HepG2 (cell line): Measurements from ENCODE around the gene DGKB. TPM values are rescaled to one million over a fixed set of nuclear protein-coding genes. Genes with fewer than 3 reads are reported as not detected.

Experiments used
- ATAC-seq: fragments of 200-7000 bp; cut with Tn5 transposase; 3 replicates; pipeline ENCODE4 v1.9.1; 2020; ENCODE audit warnings: mild to moderate bottlenecking, moderate library complexity
- BruUV-seq: library from RNA; stranded (reverse); fragments of 400-500 nt; replicated peaks from 2 replicates; lab custom pipeline; 2021; lab: Mats Ljungman, UMichigan
- CTCF ChIA-PET: fragments of 300-600 bp; formaldehyde crosslinking; extraction: SDS; loops from one replicate; lab custom pipeline; 2021; ENCODE audit warnings: low total read pairs, inconsistent platforms, low intra/inter-chr PET ratio; lab: Yijun Ruan, JAX
- POLR2A ChIA-PET: fragments of 350-600 bp; sonication (Branson Sonifier 250); formaldehyde crosslinking; loops from one replicate; lab custom pipeline; 2020; ENCODE audit warnings: antibody characterized with exemption, inconsistent platforms; lab: Yijun Ruan, JAX
- DNase-seq: peaks from one replicate; pipeline ENCODE4 v3.0.0-alpha.2; 2015; ENCODE audit warnings: low spot score
- FAIRE-seq: peaks from 3 replicates; lab custom pipeline; 2011; peaks lifted over from hg19 to GRCh38; lab: Jason Lieb, UNC
- H2AFZ ChIP-seq: one replicate; pipeline ENCODE4 v1.6.1; 2011; ENCODE audit warnings: low read length, inconsistent platforms
- H3K27ac ChIP-seq: fragments of 300-600 bp; 3 replicates; pipeline ENCODE4 v1.8.0; 2011; ENCODE audit warnings: mixed run types, mild to moderate bottlenecking, mixed read lengths, low read length, inconsistent platforms; ENCODE audit not compliant: insufficient read depth; ENCODE audit errors: extremely low read length
- H3K27me3 ChIP-seq, 2 experiments: fragments of 200-600 bp in 1 of 2; 2 replicates in 1 of 2; 3 replicates in 1 of 2; pipeline versions ENCODE4 v1.6.0 to v1.8.0; 2011; ENCODE audit warnings: low read length in 2 of 2, mild to moderate bottlenecking in 2 of 2, moderate library complexity in 2 of 2, inconsistent platforms in 1 of 2; ENCODE audit not compliant: insufficient read depth in 2 of 2, control insufficient read depth in 1 of 2
- H3K36me3 ChIP-seq, 2 experiments: fragments of 200-600 bp in 1 of 2; replicated peaks in 1 of 2; 2 replicates in 1 of 2; 3 replicates in 1 of 2; pipeline versions ENCODE4 v1.5.1 to v1.8.0; 2011; ENCODE audit warnings: low read length in 2 of 2, inconsistent platforms in 1 of 2; ENCODE audit not compliant: insufficient read depth in 2 of 2, control insufficient read depth in 1 of 2
- H3K4me1 ChIP-seq: 2 replicates; pipeline ENCODE4 v1.5.1; 2012; ENCODE audit warnings: low read length, inconsistent platforms; ENCODE audit not compliant: insufficient read depth
- H3K4me2 ChIP-seq: 2 replicates; pipeline ENCODE4 v1.6.0; 2011; ENCODE audit warnings: low read depth, low read length, inconsistent platforms
- H3K4me3 ChIP-seq, 3 experiments: fragments of 200-600 bp in 1 of 3; sonication (generic), shearing (Covaris generic) in 1 of 3; replicated peaks in 1 of 3; 2 replicates each; pipeline ENCODE4 v1.5.1; 2011 to 2016; ENCODE audit warnings: low read length in 3 of 3, inconsistent platforms in 2 of 3, low read depth in 2 of 3, mild to moderate bottlenecking in 2 of 3, control low read depth in 1 of 3, mixed read lengths in 1 of 3; ENCODE audit not compliant: insufficient read depth in 1 of 3
- H3K79me2 ChIP-seq: one replicate; pipeline ENCODE4 v1.6.1; 2011; ENCODE audit warnings: low read length, inconsistent platforms; ENCODE audit not compliant: insufficient read depth
- H3K9ac ChIP-seq: 2 replicates; pipeline ENCODE4 v1.6.0; 2011; ENCODE audit warnings: mild to moderate bottlenecking, low read depth, low read length, inconsistent platforms; ENCODE audit not compliant: insufficient read depth
- H3K9me3 ChIP-seq: 2 replicates; pipeline ENCODE4 v1.5.1; 2012; ENCODE audit warnings: mild to moderate bottlenecking, low read length
- H4K20me1 ChIP-seq: 2 replicates; pipeline ENCODE4 v1.6.0; 2011; ENCODE audit warnings: inconsistent platforms, mild to moderate bottlenecking, low read length, moderate library complexity; ENCODE audit not compliant: insufficient read depth
- ETV6 ChIP-seq: sonication (generic); formaldehyde crosslinking; conservative IDR thresholded peaks from 2 replicates; pipeline ENCODE4 v1.4.0; 2020; ENCODE audit warnings: missing genetic modification reagents
- FLYWCH1 ChIP-seq: sonication (generic); formaldehyde crosslinking; IDR thresholded peaks from 2 replicates; pipeline ENCODE4 v1.8.1; 2023; ENCODE audit warnings: mild to moderate bottlenecking, missing genetic modification reagents
- HNF4A ChIP-seq: sonication (generic); formaldehyde crosslinking; IDR thresholded peaks from 2 replicates; pipeline ENCODE4 v1.4.0; 2020; ENCODE audit warnings: missing genetic modification reagents
- HNRNPL ChIP-seq: fragments of 200-400 bp; formaldehyde crosslinking; IDR thresholded peaks from 2 replicates; pipeline ENCODE4 v1.6.1; 2017; ENCODE audit warnings: mild to moderate bottlenecking, low read depth, low read length
- IRX3 ChIP-seq: sonication (generic); formaldehyde crosslinking; IDR thresholded peaks from 2 replicates; pipeline ENCODE4 v1.8.1; 2023; ENCODE audit warnings: mild to moderate bottlenecking, low read depth, missing genetic modification reagents, borderline replicate concordance
- JUN ChIP-seq: sonication (generic); formaldehyde crosslinking; IDR thresholded peaks from 2 replicates; pipeline ENCODE4 v1.4.0; 2020; ENCODE audit warnings: mild to moderate bottlenecking, missing genetic modification reagents
- MYNN ChIP-seq: sonication (generic); formaldehyde crosslinking; IDR thresholded peaks from 2 replicates; pipeline ENCODE4 v1.4.0; 2020; ENCODE audit warnings: mild to moderate bottlenecking, low read depth, missing genetic modification reagents
- POGZ ChIP-seq: sonication (generic); formaldehyde crosslinking; IDR thresholded peaks from 2 replicates; pipeline ENCODE4 v1.4.0; 2020; ENCODE audit warnings: mild to moderate bottlenecking, missing genetic modification reagents
- PRPF4 ChIP-seq: fragments of 200-400 bp; formaldehyde crosslinking; IDR thresholded peaks from 2 replicates; pipeline ENCODE4 v1.6.1; 2016; ENCODE audit warnings: low read length, low read depth; ENCODE audit not compliant: poor library complexity, severe bottlenecking
- RNF2 ChIP-seq: fragments of 450-650 bp; conservative IDR thresholded peaks from 2 replicates; pipeline ENCODE4 v1.6.1; 2016; ENCODE audit warnings: low read depth
- SRY ChIP-seq: sonication (generic); formaldehyde crosslinking; IDR thresholded peaks from 2 replicates; pipeline ENCODE4 v1.8.0; 2022; ENCODE audit warnings: mild to moderate bottlenecking, missing genetic modification reagents
- TMF1 ChIP-seq: sonication (generic); formaldehyde crosslinking; IDR thresholded peaks from 2 replicates; pipeline ENCODE4 v1.8.1; 2022; ENCODE audit warnings: low read depth, missing genetic modification reagents
- TOE1 ChIP-seq: sonication (generic); formaldehyde crosslinking; IDR thresholded peaks from 2 replicates; pipeline ENCODE4 v1.4.0; 2020; ENCODE audit warnings: mild to moderate bottlenecking, missing genetic modification reagents
- TP53 ChIP-seq: sonication (generic); formaldehyde crosslinking; conservative IDR thresholded peaks from 2 replicates; pipeline ENCODE4 v1.4.0; 2020; ENCODE audit warnings: missing genetic modification reagents
- ZBTB3 ChIP-seq: sonication (generic); formaldehyde crosslinking; IDR thresholded peaks from 2 replicates; pipeline ENCODE4 v1.4.0; 2020; ENCODE audit warnings: low read depth, mild to moderate bottlenecking, moderate library complexity, missing genetic modification reagents, borderline replicate concordance
- ZNF136 ChIP-seq: sonication (generic); formaldehyde crosslinking; IDR thresholded peaks from 2 replicates; pipeline ENCODE4 v1.8.1; 2022; ENCODE audit warnings: low read depth, mild to moderate bottlenecking, moderate library complexity, missing genetic modification reagents
- ZNF543 ChIP-seq: sonication (generic); formaldehyde crosslinking; IDR thresholded peaks from 2 replicates; pipeline ENCODE4 v1.4.0; 2020; ENCODE audit warnings: mild to moderate bottlenecking, missing genetic modification reagents
- ZNF569 ChIP-seq: sonication (generic); formaldehyde crosslinking; IDR thresholded peaks from 2 replicates; pipeline ENCODE4 v1.5.0; 2020; ENCODE audit warnings: mild to moderate bottlenecking, missing genetic modification reagents, moderate library complexity, borderline replicate concordance
- WGBS: methylation state at CpG from one replicate; pipeline ENCODE4 v1.1.6; 2017; ENCODE audit warnings: low lambda C conversion rate; 5-methylcytosine and 5-hydroxymethylcytosine counted together
- in situ Hi-C: cut with HindIII; loops from 2 replicates; pipeline ENCODE4 v1.10.0; 2017; ENCODE audit warnings: low pct_unique_long_range_greater_than_20kb; ENCODE audit not compliant: extremely low pct_ligation_motif_present
- intact Hi-C: fragments of 100-400 bp; cut with micrococcal nuclease; formaldehyde crosslinking; loops from one replicate; pipeline ENCODE4 v1.10.0; 2022; ENCODE audit not compliant: unreplicated experiment
- polyA plus RNA-seq, 8 experiments: library from polyadenylated mRNA; depleted of rRNA in 3 of 8; stranded (reverse) in 7 of 8; unstranded in 1 of 8; fragments of >200 nt; fragmentation: Illumina TruSeq in 4 of 8; extraction: Trizol in 4 of 8; gene quantifications; 2 replicates each; pipeline versions ENCODE4 v1.2.1 to v1.2.3, GENCODE V29; 2011 to 2016; ENCODE audit warnings: low read depth in 4 of 8, missing spikeins in 1 of 8, mixed read lengths in 1 of 8; ENCODE audit not compliant: insufficient read depth in 1 of 8
- total RNA-seq, 5 experiments: library from RNA; depleted of rRNA; stranded (reverse); fragments of >200 nt; fragmentation: Illumina TruSeq; extraction: Trizol; gene quantifications; 2 replicates each; pipeline ENCODE4 v1.2.3, GENCODE V29; 2016; ENCODE audit warnings: low read depth in 1 of 5
- TF ChIP-seq, protein P1 (sequence below): sonication (generic); formaldehyde crosslinking; IDR thresholded peaks from 2 replicates; pipeline ENCODE4 v1.9.0; 2021; ENCODE audit warnings: missing genetic modification reagents, borderline replicate concordance

Gene DGKB
- total and polyA plus RNA-seq, 2 of the 13 experiments (the other 11 are each of a cell fraction or from before 2014, with no cell fraction given) = not detected

DNA sequence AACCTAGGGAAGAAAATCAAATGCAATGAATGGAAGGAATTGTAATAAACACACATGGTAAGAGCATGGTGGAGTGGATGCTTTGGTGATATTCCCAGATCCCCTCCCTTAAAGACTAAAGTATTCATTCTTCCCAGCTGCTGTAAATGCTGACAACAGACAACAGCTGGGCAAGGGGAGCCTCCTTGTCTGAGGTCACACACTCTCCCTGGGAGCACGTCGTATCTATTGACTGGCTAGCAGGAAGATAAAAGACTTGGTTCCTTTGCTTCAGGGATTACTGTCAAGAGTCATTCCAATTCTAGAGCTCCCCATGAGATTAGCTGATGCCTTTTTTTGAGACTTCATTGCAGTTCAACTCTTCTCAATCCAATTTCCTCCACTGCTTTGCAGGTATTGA lies 469.6 kb downstream of the DGKB start:
- ATAC-seq (no peak), DNase-seq (no peak), FAIRE-seq (no peak)
- H3K36me3 ChIP-seq = no peaks in the 10 kb centered on the region
- BruUV-seq = no TSS peak
- peaks cover 78% of the 10 kb centered on the region for H3K9me3 ChIP-seq
- WGBS = 53% methylated on average over 2 of the region's 2 CpGs
- no peak overlapping the region for H3K4me3 ChIP-seq
- H3K4me2 ChIP-seq = no peak overlapping the region
- no peaks in the 10 kb centered on the region for H3K79me2 ChIP-seq
- H3K4me1 ChIP-seq = no peaks in the 10 kb centered on the region
- CTCF ChIA-PET = no interaction called here
- no peak overlapping the region for H3K9ac ChIP-seq
- intact Hi-C loops (no loop called here), in situ Hi-C loops (no loop called here)
- H2AFZ ChIP-seq = no peak overlapping the region
- POLR2A ChIA-PET = no interaction called here
- TF ChIP-seq TMF1 (CRISPR knock-in tag) (no peak), PRPF4 (no peak)
- H4K20me1 ChIP-seq = no peaks in the 10 kb centered on the region
- no peak overlapping the region for H3K27ac ChIP-seq
- no peaks in the 10 kb centered on the region for H3K27me3 ChIP-seq

DNA sequence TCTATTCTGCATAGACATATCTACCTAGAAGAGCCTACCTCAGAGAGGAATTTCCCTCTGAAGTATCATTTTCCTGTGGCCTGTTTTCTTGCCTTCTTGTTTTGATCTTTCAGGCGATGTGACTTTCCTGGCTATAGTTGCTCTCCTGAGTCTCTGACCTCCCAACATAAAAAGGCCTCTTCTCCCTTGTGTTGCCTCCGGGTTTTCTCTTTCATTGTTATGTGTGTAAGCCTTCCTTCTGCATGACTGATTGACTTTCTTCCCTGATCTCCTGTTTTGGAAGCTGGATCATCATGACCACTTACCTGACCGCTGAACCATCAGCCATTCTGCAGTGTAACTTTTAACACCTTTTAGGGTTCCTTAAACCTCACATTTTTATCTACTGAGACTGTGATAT lies 471.6 kb downstream of the DGKB start:
- ATAC-seq = no peak
- in situ Hi-C loops (no loop called here), intact Hi-C loops (no loop called here)
- POLR2A ChIA-PET = no interaction called here
- no peak overlapping the region for H3K4me3 ChIP-seq
- no peak overlapping the region for H3K27ac ChIP-seq
- H3K27me3 ChIP-seq = no peaks in the 10 kb centered on the region
- H3K4me1 ChIP-seq = no peaks in the 10 kb centered on the region
- no peaks in the 10 kb centered on the region for H4K20me1 ChIP-seq
- FAIRE-seq = no peak
- TF ChIP-seq, protein P1, sequence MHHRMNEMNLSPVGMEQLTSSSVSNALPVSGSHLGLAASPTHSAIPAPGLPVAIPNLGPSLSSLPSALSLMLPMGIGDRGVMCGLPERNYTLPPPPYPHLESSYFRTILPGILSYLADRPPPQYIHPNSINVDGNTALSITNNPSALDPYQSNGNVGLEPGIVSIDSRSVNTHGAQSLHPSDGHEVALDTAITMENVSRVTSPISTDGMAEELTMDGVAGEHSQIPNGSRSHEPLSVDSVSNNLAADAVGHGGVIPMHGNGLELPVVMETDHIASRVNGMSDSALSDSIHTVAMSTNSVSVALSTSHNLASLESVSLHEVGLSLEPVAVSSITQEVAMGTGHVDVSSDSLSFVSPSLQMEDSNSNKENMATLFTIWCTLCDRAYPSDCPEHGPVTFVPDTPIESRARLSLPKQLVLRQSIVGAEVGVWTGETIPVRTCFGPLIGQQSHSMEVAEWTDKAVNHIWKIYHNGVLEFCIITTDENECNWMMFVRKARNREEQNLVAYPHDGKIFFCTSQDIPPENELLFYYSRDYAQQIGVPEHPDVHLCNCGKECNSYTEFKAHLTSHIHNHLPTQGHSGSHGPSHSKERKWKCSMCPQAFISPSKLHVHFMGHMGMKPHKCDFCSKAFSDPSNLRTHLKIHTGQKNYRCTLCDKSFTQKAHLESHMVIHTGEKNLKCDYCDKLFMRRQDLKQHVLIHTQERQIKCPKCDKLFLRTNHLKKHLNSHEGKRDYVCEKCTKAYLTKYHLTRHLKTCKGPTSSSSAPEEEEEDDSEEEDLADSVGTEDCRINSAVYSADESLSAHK (CRISPR knock-in tag) = no peak
- TF ChIP-seq IRX3 (CRISPR knock-in tag) (no peak), SRY (CRISPR knock-in tag) (no peak), RNF2 (no peak), HNF4A (no peak), ETV6 (CRISPR knock-in tag) (no peak), TOE1 (CRISPR knock-in tag) (no peak), JUN (no peak), ZNF569 (CRISPR knock-in tag) (no peak), ZNF136 (no peak), ZNF543 (CRISPR knock-in tag) (no peak), ZBTB3 (CRISPR knock-in tag) (no peak), MYNN (CRISPR knock-in tag) (no peak), TP53 (CRISPR knock-in tag) (no peak), POGZ (no peak), FLYWCH1 (CRISPR knock-in tag) (no peak), HNRNPL (no peak)
- H3K79me2 ChIP-seq = no peaks in the 10 kb centered on the region
- no peaks in the 10 kb centered on the region for H3K36me3 ChIP-seq
- no peak overlapping the region for H3K4me2 ChIP-seq
- BruUV-seq = no TSS peak
- H2AFZ ChIP-seq = no peak overlapping the region
- 21% methylated on average over 3 of the region's 3 CpGs for WGBS
- DNase-seq = no peak
- H3K9me3 ChIP-seq = peaks cover 86% of the 10 kb centered on the region
- CTCF ChIA-PET = no interaction called here
- H3K9ac ChIP-seq = no peak overlapping the region
